Activated T-cell treated with anti-CD3 and anti-CD28 coated beads, Interleukin-2, amount 50 U/mL, for 4 hours (primary cell): ENCODE measurements around the gene GFPT2. TPM values are rescaled to one million over a fixed set of nuclear protein-coding genes. Genes with fewer than 3 reads are reported as not detected.
A peak's percentile ranks its signal among the peaks of the same experiment; 100 is the strongest.

Source experiments
- ATAC-seq, 2 donors: fragments of 200-7000 bp; cut with Tn5 transposase; one replicate each; pipeline ENCODE4 v1.10.0; 2021
- DNase-seq: peaks from one replicate; pipeline ENCODE4 v3.0.0-alpha.2; 2020
- H3K27me3 Mint-ChIP-seq: one replicate; pipeline ENCODE4 v1.8.0; 2021; ENCODE audit warnings: low read depth, mixed read lengths
- H3K36me3 Mint-ChIP-seq: one replicate; pipeline ENCODE4 v1.8.0; 2022; ENCODE audit warnings: mixed read lengths; ENCODE audit not compliant: insufficient read depth
- H3K4me1 Mint-ChIP-seq: one replicate; pipeline ENCODE4 v1.8.0; 2021; ENCODE audit warnings: low read depth, mixed read lengths
- H3K4me3 Mint-ChIP-seq: one replicate; pipeline ENCODE4 v1.8.0; 2021; ENCODE audit warnings: mild to moderate bottlenecking, moderate library complexity, mixed read lengths
- H3K9me3 Mint-ChIP-seq: one replicate; pipeline ENCODE4 v1.8.0; 2021; ENCODE audit warnings: mixed read lengths
- total RNA-seq, 3 donors: library from RNA; stranded (reverse); gene quantifications; one replicate each; pipeline ENCODE4 v1.2.1, GENCODE V29; 2021

The GFPT2 gene
- total RNA-seq, 3 donors from 2014 or later, result 0.30 to 0.48 (median 0.34) TPM

DNA sequence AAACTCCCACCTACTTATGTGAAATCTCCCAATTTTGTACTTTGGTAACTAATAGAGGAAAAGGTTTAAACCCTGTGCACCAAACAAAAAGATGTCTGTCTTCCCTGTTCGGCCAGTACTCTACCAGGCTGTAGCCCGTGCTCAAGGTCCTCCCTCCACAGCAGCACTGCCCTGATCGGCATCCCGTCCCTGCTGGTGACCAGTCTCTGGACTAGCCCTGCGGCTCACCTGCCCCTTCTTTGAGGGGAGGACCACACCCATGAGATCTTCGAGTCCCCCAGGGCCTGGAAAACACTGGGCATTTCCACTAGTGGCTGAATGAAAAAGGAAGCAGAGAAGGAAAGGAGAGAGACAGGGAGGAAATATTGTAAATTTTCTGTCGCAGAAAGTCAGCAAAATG lies 2.8 kb downstream of the GFPT2 start:
- peaks cover 40% of the 10 kb centered on the region for H3K27me3 Mint-ChIP-seq
- DNase-seq (no peak), ATAC-seq (no peak)
- H3K9me3 Mint-ChIP-seq, result no peaks in the 10 kb centered on the region
- no peaks in the 10 kb centered on the region for H3K36me3 Mint-ChIP-seq
- H3K4me1 Mint-ChIP-seq, result peaks cover 5% of the 10 kb centered on the region
- no peak overlapping the region for H3K4me3 Mint-ChIP-seq

DNA sequence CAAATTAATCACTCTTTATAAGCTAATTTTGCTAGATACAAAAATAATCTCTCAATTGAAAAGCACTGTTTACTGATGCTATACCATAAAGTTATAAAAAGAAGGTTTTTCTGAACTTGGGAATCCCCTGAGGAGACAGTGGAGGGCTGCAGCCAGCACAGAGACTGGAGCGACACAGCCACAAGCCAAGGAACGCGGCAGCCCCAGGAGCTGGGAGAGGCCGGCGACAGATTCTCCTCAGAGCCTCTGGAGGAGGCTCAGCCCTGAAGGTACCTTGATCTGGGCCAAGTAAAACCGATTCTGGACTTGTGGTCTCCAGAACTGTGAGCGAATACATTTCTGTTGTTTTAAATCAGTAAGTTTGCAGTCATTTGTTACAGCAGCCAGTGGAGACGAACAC lies 3.7 kb downstream of the GFPT2 start:
- H3K27me3 Mint-ChIP-seq, result peaks cover 32% of the 10 kb centered on the region
- peaks cover 5% of the 10 kb centered on the region for H3K4me1 Mint-ChIP-seq
- no peaks in the 10 kb centered on the region for H3K9me3 Mint-ChIP-seq
- ATAC-seq (no peak), DNase-seq (no peak)
- H3K4me3 Mint-ChIP-seq, result no peak overlapping the region
- no peaks in the 10 kb centered on the region for H3K36me3 Mint-ChIP-seq

DNA sequence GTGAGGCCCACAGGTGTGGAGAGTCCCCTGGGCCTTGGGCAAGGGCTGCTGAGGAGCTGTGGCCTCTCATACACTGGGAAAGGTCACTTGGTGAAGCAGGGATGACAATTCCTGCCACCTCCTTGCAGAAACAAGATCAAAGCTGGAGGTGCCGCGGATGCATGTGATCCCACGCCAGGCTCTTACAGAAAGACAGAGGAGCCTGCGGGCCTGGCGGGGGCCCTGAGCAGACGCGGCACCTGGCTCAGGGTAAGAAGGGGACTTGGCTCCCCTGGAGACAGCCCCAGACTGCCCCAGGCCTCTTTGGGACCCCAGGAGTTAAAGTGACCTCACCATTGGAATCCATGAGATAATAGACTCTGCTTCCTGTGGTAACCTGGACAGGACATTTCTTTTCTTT lies 4.8 kb downstream of the GFPT2 start:
- H3K4me3 Mint-ChIP-seq, result no peak overlapping the region
- peaks cover 25% of the 10 kb centered on the region for H3K27me3 Mint-ChIP-seq
- H3K9me3 Mint-ChIP-seq, result no peaks in the 10 kb centered on the region
- H3K36me3 Mint-ChIP-seq, result no peaks in the 10 kb centered on the region
- no peak for ATAC-seq
- H3K4me1 Mint-ChIP-seq, result peaks cover 2% of the 10 kb centered on the region
- DNase-seq, result no peak

DNA sequence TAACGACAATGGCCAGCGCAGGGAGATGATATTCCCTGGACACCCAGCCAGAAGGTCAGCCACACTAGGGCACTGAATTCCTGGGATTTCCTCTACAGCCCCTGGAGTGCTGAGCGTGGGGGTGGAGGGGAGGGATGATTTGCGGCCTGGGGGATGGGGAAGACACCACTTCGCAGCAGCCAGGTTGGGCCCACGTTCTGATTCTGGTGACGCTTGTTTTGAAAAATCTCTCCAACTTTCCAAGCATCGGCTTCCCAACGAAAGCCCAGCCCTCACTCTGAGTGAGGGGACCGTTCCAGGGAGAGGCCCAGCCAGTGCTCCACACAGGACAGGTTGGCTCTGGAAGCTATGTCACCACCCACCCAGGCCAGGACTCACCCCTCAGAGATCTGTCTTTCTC lies 5.4 kb downstream of the GFPT2 start:
- no peaks in the 10 kb centered on the region for H3K36me3 Mint-ChIP-seq
- no peaks in the 10 kb centered on the region for H3K9me3 Mint-ChIP-seq
- no peak overlapping the region for H3K4me3 Mint-ChIP-seq
- DNase-seq (no peak), ATAC-seq (no peak)
- H3K27me3 Mint-ChIP-seq, result peaks cover 25% of the 10 kb centered on the region
- peaks cover 2% of the 10 kb centered on the region for H3K4me1 Mint-ChIP-seq

DNA sequence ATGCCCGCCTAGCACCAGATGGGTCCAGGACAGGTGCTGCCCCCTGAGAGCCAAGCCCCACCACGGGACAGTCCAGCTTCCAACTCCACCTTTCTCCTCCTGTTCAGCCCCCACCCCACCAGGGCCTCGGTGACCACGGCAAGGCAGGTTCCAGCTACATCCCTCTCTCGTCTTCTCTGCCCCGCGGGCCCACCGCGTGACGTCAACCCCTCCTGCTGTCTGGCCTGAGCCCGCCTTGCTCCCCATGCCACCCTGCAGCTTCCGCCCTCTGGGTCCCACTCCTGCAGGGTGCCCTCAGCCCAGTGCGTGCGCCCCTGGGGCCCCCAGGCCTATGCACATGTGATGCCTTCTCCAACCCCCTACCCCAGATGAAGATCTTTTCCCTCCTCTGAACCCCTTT lies 6.8 kb downstream of the GFPT2 start:
- Mint-ChIP-seq H3K4me3 (no peak overlapping the region), H3K9me3 (no peaks in the 10 kb centered on the region), H3K27me3 (peaks cover 17% of the 10 kb centered on the region), H3K36me3 (no peaks in the 10 kb centered on the region), H3K4me1 (no peaks in the 10 kb centered on the region)
- DNase-seq (no peak), ATAC-seq (no peak)

DNA sequence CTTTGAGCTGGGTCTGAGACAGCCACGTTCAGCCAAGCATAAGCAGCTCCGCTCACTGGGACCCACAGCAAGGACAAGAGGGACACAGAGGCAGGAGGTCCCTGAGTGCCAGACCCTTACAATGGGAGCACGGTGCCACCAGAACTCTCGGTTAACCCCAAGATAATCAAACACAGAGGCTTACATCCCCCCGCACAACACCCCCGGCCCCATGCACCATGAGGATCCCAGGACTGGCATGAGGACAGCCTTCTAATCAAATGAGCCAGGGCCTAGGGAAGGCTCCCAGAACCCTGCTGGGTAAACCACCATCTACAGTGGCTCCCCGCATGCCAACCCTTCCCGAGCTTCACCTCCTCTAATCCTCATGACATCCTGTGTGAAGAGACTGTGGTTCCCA lies 7.4 kb downstream of the GFPT2 start:
- Mint-ChIP-seq H3K4me3 (no peak overlapping the region), H3K4me1 (no peaks in the 10 kb centered on the region)

DNA sequence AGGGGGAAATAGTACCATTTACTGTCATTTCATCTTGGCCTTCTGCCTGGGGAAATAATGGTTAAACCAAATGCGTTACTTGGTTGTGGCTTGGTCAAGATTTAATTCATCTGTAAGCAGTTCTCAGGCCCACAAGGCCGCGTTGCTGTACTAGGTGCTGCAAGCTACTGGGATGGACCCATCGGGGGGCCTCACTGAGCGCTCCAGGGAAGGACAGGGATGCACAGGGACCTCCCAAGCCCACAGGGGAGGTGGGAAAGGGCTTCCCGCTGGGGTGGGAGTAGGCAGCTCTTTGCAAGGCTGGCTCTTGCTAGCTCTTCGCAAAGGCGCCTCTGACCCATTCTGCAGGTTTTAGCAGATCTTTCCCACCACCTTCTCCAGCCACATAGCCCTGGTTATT lies 8.0 kb downstream of the GFPT2 start:
- Mint-ChIP-seq H3K9me3 (no peaks in the 10 kb centered on the region), H3K4me1 (no peaks in the 10 kb centered on the region), H3K27me3 (peaks cover 5% of the 10 kb centered on the region), H3K36me3 (no peaks in the 10 kb centered on the region), H3K4me3 (no peak overlapping the region)
- no peak for ATAC-seq
- DNase-seq, result no peak

More for the DNA sequence above, 7.4 kb downstream of the GFPT2 start:
- ATAC-seq, result no peak
- H3K27me3 Mint-ChIP-seq, result peaks cover 11% of the 10 kb centered on the region
- H3K36me3 Mint-ChIP-seq, result no peaks in the 10 kb centered on the region
- DNase-seq, result no peak
- no peaks in the 10 kb centered on the region for H3K9me3 Mint-ChIP-seq

DNA sequence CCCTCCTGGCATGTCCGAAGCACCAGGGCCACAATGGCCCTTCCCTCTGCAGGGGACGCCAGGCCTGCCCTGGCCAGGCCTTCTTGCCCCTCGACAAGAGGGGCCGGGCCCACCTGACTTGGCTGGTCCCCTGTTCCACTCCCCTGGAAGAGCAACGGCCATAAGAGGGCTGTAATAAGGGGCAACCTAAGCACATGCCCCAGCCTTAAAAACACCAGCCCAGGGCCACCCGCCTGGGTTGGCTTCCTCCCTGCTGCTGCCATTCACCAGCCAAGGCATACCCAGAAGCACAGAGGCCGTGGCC lies 8.5 kb downstream of the GFPT2 start:
- Mint-ChIP-seq H3K4me3 (no peak overlapping the region), H3K4me1 (no peaks in the 10 kb centered on the region), H3K36me3 (no peaks in the 10 kb centered on the region), H3K9me3 (no peaks in the 10 kb centered on the region), H3K27me3 (peaks cover 5% of the 10 kb centered on the region)
- ATAC-seq (no peak), DNase-seq (no peak)

DNA sequence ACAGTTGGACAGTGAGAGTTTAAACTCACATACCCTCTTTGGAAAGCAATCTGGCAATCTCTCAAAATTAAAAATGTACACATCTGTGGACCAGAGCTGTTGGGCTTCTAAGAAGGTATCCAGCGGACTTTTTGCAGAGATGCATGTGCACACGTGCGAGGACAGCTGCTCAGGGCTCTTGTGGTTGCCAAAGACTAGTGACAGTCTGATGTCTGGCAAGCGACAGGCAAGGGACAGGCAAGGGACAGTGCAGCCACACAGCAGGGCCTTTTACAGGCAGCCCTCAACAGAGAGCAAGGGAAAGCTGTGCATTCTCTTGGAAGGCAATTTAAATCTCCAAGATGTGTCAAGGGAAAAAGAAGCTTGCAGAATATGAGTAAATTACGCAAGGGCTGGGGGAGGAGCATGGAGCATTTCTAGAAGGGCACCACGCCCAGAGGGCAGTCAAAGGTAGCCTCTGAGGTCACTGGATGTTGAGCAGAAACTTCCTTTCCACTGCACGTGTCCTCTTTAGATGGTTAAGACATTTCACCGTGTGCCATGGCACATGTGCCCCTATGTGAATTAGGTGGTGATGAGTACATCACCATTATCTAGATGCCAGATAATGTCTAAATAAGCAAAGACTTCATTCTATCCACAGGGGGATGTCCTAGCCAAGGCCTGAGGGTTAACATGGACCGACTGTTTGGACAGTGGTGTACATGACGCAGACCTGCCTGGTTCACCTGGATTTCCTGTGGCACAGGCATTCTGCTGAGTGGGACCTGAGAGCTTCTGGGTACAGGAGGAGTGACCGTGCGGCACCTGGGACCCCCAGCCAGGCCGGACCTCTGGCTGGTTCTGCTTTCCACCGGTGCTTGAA lies 9.1 kb downstream of the GFPT2 start:
- ATAC-seq (no peak), DNase-seq (no peak)
- no peaks in the 10 kb centered on the region for H3K9me3 Mint-ChIP-seq
- H3K36me3 Mint-ChIP-seq, result no peaks in the 10 kb centered on the region
- no peaks in the 10 kb centered on the region for H3K4me1 Mint-ChIP-seq
- no peak overlapping the region for H3K4me3 Mint-ChIP-seq
- peaks cover 5% of the 10 kb centered on the region for H3K27me3 Mint-ChIP-seq

DNA sequence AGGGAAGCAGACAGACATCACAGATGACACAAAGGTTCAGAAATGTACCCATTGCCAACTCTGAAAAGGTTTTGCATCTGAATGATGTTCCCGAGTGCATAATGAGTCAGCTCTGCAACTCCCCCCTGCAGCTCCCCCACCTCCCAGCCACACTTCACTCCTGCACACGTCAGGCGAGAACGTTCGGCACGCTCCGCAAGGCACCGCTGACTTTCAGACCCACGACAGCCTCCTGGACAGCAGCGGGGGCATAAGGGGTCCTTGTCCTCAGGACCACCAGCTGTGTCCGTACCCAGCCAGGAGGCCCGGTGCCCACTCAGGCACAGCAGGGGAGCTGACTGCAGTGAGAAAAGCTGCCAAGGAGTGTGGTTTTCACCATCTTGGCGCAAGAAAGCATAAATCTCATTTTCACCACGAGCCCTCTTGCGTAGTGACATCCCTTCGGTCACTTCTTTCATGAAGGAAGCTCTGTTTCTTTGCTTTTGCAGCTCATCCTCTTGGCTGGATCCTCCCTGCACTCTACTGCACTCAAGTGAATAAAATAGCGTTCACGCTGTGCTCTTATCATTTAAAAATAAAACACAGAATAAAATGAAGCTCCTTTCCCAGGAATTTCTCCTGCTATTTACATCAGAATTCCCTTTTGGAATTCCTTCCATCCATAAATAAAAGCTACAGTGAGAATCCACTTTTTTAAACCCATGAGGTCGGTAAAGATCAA lies 9.9 kb downstream of the GFPT2 start:
- Mint-ChIP-seq H3K9me3 (no peaks in the 10 kb centered on the region), H3K4me3 (no peak overlapping the region), H3K36me3 (no peaks in the 10 kb centered on the region), H3K4me1 (no peaks in the 10 kb centered on the region), H3K27me3 (peaks cover 5% of the 10 kb centered on the region)
- ATAC-seq, result peak; percentile 21 to 27
- DNase-seq, result no peak

DNA sequence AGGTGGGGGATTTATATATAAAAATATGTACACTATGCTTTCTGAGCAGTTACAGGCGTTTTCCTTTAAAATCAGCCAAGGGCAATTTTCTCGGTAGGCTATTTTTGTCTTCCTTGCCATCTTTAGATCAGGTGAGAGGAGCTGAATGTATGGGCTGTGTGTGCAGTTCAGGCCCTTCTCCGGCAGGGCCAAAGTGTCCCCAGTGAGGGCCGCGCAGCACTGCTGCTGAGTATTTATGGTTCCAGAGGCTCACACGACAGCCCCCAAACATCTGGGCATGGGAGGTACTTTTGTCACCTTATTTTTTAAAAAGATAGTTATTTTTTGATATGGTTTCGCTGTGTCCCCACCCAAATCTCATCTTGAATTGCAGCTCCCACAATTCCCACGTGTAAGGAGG lies 11.5 kb downstream of the GFPT2 start:
- H3K9me3 Mint-ChIP-seq, result no peaks in the 10 kb centered on the region
- no peaks in the 10 kb centered on the region for H3K4me1 Mint-ChIP-seq
- ATAC-seq (no peak), DNase-seq (no peak)
- H3K36me3 Mint-ChIP-seq, result no peaks in the 10 kb centered on the region
- peaks cover 5% of the 10 kb centered on the region for H3K27me3 Mint-ChIP-seq
- no peak overlapping the region for H3K4me3 Mint-ChIP-seq

DNA sequence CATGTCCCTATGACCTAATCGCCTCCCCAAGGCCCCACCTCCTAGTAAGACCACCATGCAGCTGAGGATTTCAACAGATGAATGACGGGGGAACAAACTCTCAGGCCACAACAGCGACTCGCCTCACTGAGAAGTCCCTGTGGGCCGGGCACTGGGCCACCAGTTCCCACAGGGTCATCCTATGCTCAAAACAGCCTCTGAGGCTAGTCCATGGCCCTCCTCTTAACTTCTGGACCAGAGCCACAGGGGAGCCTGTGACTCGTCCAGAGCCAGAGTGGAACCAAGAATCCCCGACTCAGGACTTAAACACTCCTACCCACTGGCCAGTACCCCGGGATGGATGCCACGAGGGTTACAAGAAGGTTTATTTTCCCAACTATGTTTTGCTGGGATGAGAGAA lies 12.3 kb downstream of the GFPT2 start:
- Mint-ChIP-seq H3K4me3 (no peak overlapping the region), H3K36me3 (no peaks in the 10 kb centered on the region)

DNA sequence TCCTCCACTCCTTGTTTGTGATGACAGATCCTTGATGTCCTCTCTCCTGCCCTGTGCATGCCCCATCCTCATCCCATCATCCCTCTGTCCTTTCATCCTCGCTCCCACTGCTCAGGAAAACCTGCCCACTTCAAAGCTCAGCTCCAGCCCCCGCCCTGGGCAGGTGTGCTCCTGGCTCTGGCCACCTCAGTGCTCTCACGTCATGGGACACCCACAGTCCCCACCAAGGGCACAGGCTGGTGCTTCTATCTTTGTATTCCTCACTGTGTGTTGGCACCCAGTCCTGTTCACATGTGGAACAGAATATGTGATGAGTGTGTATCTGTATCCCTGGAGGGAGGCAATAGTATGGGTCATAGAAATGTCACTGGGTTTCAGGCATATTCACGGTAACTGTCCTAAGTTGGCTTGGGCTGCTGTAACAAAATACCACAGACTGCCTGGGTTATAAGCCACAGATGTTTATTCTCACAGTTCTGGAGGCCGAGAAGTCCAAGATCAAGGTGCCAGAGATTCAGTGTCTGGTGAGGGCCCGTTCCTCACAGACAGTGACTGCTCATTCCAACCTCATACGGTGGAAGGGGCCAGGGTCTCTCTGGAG lies 13.5 kb downstream of the GFPT2 start:
- ATAC-seq (no peak), DNase-seq (no peak)
- no peaks in the 10 kb centered on the region for H3K36me3 Mint-ChIP-seq
- H3K4me1 Mint-ChIP-seq, result no peaks in the 10 kb centered on the region
- peaks cover 8% of the 10 kb centered on the region for H3K27me3 Mint-ChIP-seq
- H3K4me3 Mint-ChIP-seq, result no peak overlapping the region
- H3K9me3 Mint-ChIP-seq, result no peaks in the 10 kb centered on the region

More for the DNA sequence above, 12.3 kb downstream of the GFPT2 start:
- DNase-seq, result no peak
- Mint-ChIP-seq H3K4me1 (no peaks in the 10 kb centered on the region), H3K9me3 (no peaks in the 10 kb centered on the region), H3K27me3 (peaks cover 5% of the 10 kb centered on the region)
- ATAC-seq, result no peak

DNA sequence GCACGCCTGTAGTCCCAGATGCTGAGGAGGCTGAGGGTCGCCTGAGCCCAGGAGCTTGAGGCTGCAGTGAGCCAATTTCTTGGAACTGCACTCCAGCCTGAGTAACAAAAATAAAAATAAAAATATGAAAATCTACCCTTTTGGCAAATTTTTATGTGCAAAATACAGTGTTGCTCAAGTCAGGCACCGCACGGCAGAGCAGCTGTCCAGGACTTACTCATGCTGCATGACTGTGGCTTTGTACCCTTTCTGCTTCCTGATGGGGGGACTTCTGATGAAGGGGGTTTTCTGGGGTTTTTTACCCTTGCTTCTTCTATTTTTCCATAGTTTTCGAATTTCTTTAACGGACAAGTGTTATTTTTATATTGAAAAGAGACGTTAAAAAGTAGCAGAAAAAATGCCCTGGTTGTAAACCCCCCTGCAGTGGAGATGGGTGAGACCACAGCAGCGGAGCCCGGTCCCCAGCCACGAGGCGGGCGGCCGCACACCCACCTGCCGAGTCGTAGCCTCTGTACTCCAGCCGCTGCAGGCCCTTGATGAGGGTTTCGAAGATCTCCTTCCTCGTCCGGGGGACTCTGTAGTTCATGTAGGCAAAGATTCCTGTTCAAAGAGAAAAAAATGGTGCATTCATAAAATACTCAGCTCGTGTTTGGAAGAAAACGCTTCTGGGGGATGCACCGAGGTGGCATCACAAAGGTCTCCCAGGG lies 15.0 kb downstream of the GFPT2 start:
- no peaks in the 10 kb centered on the region for H3K4me1 Mint-ChIP-seq
- no peaks in the 10 kb centered on the region for H3K36me3 Mint-ChIP-seq
- no peak overlapping the region for H3K4me3 Mint-ChIP-seq

More for the DNA sequence above, 15.0 kb downstream of the GFPT2 start:
- H3K27me3 Mint-ChIP-seq, result peaks cover 14% of the 10 kb centered on the region
- no peak for DNase-seq
- no peak for ATAC-seq
- H3K9me3 Mint-ChIP-seq, result no peaks in the 10 kb centered on the region
